DMS 273 (cell line): ENCODE measurements around the gene BANK1.

Experiments used
- DNase-seq: peaks from one replicate; lab custom pipeline; 2025; ENCODE audit not compliant: unreplicated experiment; lab: John Stamatoyannopoulos, UW

The BANK1 gene

DNA sequence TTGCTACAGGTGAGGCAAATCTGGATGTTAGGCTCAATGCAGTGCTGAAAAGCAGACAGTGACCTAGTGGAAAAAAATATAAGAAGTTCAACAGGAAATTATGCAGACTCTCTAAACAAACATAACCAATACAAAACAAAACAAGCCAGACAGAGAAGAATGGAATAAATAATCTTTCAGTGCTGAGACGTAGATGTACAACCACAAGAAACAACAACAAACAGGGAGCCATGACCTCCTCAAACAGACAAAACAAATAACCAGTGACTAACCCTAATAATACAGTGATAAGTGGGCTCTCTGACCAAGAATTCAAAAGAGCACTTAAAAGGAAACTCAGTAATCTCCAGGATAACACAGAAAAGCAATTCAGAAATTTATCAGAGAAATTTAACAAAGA is 315.5 kb downstream of the BANK1 start:
- no peak for DNase-seq

DNA sequence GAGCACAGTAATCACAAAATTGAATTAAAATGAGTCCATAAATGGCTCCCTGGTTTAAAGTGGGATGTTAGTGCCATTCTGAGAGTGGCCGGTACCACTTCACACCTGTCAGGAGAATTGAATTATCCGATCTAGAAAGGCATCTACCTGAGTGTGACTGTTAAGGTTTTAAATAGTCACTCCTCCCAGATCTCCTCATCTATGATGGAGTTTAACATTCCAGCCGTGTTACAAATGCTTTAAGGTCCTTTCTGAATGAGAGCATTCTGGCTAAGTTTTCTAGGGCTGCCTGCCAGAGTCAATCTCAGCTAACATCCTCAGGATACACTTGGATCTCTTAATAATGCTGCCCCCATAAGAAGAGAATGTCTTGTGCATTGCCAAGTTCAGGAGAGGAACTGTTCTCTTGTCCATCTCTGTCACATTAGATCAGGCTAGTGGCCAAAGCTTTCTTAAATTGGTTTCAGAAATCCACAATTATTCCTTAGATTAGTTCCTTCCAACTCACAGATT is 323.6 kb downstream of the BANK1 start:
- DNase-seq = no peak

DNA sequence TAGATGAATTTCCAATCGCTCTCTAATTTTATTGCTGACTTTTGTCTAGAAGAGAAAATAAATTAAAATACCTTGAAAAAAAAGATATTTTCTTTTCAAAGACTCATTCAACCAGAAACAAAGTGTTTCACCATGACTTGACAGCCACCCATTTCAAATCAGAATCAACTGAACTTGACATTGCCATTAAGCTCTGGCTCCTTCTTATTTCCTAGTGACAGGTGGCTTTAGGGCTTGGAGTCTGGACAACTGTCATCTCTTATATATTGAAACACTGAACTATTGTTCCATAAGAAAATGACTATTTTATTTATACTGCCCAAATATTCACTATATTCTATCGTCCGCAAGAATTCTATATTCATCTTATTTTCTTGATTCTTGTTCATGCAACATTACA is 325.6 kb downstream of the BANK1 start:
- DNase-seq = no peak

DNA sequence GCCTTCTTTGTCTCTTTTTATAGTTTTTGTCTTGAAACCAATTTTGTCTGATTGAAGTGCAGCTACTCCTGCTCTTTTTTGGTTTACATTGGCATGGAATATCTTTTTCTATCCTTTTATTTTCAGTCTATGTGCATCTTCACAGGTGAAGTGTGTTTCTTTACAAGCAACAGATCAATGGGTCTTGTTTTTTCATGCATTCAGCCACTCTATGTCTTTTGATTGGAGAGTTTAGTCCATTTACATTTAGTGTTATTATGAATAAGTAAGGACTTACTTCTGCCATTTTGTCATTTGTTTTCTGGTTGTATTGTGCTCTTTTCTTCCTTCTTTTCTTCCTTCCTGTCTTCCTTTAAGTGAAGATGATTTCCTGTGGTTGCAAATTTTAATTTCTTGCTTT is 330.3 kb downstream of the BANK1 start:
- DNase-seq = no peak
